HFFc6 (cell line): Measurements from ENCODE around the gene ODAD2. TPM values are rescaled to one million over a fixed set of nuclear protein-coding genes. Genes with fewer than 3 reads are reported as not detected.
"Not testable (repeated sequence)": the region's sequence is repeated elsewhere in the genome, so short reads cannot be mapped to it uniquely, and the experiment has no call there.

ENCODE experiments used
- DNase-seq: peaks from one replicate; pipeline ENCODE4 v3.0.0-alpha.2; 2018
- H3K27ac Mint-ChIP-seq: 2 replicates; pipeline ENCODE4 v1.8.0; 2020; ENCODE audit warnings: mild to moderate bottlenecking, mixed read lengths
- H3K27me3 Mint-ChIP-seq: 2 replicates; pipeline ENCODE4 v1.8.0; 2021; ENCODE audit warnings: mild to moderate bottlenecking, moderate library complexity, mixed read lengths; ENCODE audit not compliant: insufficient read depth
- H3K36me3 Mint-ChIP-seq: 2 replicates; pipeline ENCODE4 v1.8.0; 2021; ENCODE audit warnings: low read depth, mixed read lengths
- H3K4me1 Mint-ChIP-seq: 2 replicates; pipeline ENCODE4 v1.8.0; 2020; ENCODE audit warnings: low read depth, mixed read lengths
- H3K4me3 Mint-ChIP-seq: 2 replicates; pipeline ENCODE4 v1.8.0; 2020; ENCODE audit warnings: mild to moderate bottlenecking, moderate library complexity, mixed read lengths
- H3K9me3 Mint-ChIP-seq: 2 replicates; pipeline ENCODE4 v1.8.0; 2020; ENCODE audit warnings: mild to moderate bottlenecking, mixed read lengths
- CTCF ChIP-seq: fragments of 200-600 bp; sonication (generic); IDR thresholded peaks from 2 replicates; pipeline ENCODE4 v1.5.0; 2021; ENCODE audit warnings: antibody characterized with exemption, mild to moderate bottlenecking
- total RNA-seq, 6 experiments: library from RNA; stranded (reverse); fragmentation: NEBNext Ultra II Directional; extraction: Animal tissue kit (Norgen Biotek cat#: 25700); gene quantifications; 2 replicates in 1 of 6; 3 replicates in 5 of 6; pipeline ENCODE4 v1.2.3, GENCODE V29; 2021

The ODAD2 gene
- total RNA-seq, 6 experiments from 2014 or later, result 10.3 to 17.5 (median 12.4) TPM

DNA sequence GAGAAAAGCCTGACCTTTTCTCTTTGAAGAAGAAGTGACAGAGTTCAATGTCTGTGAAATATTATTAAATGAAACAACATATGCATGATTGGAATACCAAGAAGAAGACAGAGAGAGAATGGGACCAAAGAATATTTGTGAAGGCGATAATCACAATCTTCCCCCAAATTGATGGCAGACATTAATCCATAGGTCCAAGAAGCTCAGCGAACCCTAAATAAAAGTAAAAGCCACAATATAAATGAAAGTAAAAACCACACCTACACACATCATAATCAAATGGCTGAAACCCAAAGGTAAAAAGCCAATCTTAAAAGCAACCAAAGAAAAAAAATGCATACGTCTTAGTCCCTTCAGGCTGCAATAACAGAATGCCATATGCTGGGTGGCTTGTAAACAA, 84.0 kb downstream of the ODAD2 start:
- Mint-ChIP-seq H3K4me3 (no peak overlapping the region), H3K27ac (no peak overlapping the region), H3K4me1 (peaks cover 35% of the 10 kb centered on the region), H3K27me3 (peaks cover 2% of the 10 kb centered on the region; the same call in 1 of the 2 replicates), H3K36me3 (peaks cover 26% of the 10 kb centered on the region), H3K9me3 (no peaks in the 10 kb centered on the region)
- DNase-seq, result no peak
- no peak for TF ChIP-seq CTCF

DNA sequence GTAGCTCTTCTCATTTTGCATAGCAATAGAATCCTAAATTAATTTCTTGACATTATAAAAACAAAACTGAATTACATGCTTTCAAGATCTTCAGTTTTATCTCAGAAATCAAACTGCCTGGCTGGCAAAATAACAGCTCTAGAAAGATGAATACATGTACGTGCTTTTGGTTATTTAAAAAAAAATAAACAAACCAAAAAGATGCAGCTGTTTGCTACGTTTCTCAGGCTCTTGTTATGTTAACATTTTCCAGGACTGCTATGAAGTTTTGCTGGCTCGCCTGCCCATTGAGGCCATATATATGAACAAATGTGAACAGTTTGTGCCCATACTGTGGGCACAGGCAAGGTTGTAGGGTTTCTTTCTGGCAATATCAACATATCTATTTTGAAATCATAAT, 86.6 kb downstream of the ODAD2 start:
- H3K27me3 Mint-ChIP-seq, result peaks cover 2% of the 10 kb centered on the region; the same call in 1 of the 2 replicates
- peaks cover 32% of the 10 kb centered on the region for H3K36me3 Mint-ChIP-seq
- H3K4me3 Mint-ChIP-seq, result no peak overlapping the region
- no peak overlapping the region for H3K27ac Mint-ChIP-seq
- TF ChIP-seq CTCF, result no peak
- DNase-seq, result no peak
- H3K4me1 Mint-ChIP-seq, result peaks cover 29% of the 10 kb centered on the region
- H3K9me3 Mint-ChIP-seq, result no peaks in the 10 kb centered on the region

GRCh38 chr10:27911539-27911938, 87.3 kb downstream of the ODAD2 start:
- no peak for DNase-seq
- no peak overlapping the region for H3K4me3 Mint-ChIP-seq
- peaks cover 38% of the 10 kb centered on the region for H3K36me3 Mint-ChIP-seq
- no peak overlapping the region for H3K27ac Mint-ChIP-seq
- peaks cover 2% of the 10 kb centered on the region; the same call in 1 of the 2 replicates for H3K27me3 Mint-ChIP-seq
- H3K9me3 Mint-ChIP-seq, result no peaks in the 10 kb centered on the region
- no peak for TF ChIP-seq CTCF
- H3K4me1 Mint-ChIP-seq, result peaks cover 29% of the 10 kb centered on the region

GRCh38 chr10:27911011-27911410, 87.9 kb downstream of the ODAD2 start:
- H3K4me3 Mint-ChIP-seq, result no peak overlapping the region
- H3K36me3 Mint-ChIP-seq, result peaks cover 41% of the 10 kb centered on the region
- peaks cover 29% of the 10 kb centered on the region for H3K4me1 Mint-ChIP-seq
- TF ChIP-seq CTCF, result no peak
- no peak for DNase-seq
- no peaks in the 10 kb centered on the region; the same call in 1 of the 2 replicates for H3K27me3 Mint-ChIP-seq
- no peaks in the 10 kb centered on the region; the same call in 1 of the 2 replicates for H3K9me3 Mint-ChIP-seq
- H3K27ac Mint-ChIP-seq, result no peak overlapping the region

DNA sequence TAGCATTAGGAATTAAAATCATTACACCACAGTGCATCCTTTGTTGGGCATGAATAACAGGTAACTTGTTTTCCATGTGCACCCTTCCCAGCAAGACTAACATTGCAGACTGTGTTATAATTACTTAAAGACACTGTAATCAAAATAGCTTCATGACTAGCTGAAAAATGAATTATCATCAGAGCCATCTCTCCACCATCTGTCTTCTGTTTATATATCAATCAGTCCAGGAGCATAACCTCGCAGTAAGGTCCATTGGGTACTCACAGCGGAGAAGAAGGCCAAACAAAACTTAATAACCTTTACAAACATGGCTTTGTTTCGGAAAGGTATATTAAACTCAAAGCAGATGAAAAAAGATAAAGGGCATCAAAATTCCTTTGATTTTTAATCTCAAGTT, 90.6 kb downstream of the ODAD2 start:
- no peak for DNase-seq
- Mint-ChIP-seq H3K36me3 (peaks cover 45% of the 10 kb centered on the region), H3K4me1 (peaks cover 21% of the 10 kb centered on the region), H3K27ac (no peak overlapping the region), H3K9me3 (peaks cover 9% of the 10 kb centered on the region), H3K4me3 (no peak overlapping the region), H3K27me3 (no peaks in the 10 kb centered on the region; the same call in 1 of the 2 replicates)
- TF ChIP-seq CTCF, result no peak

GRCh38 chr10:27899485-27899884, 99.4 kb downstream of the ODAD2 start:
- Mint-ChIP-seq H3K36me3 (peaks cover 48% of the 10 kb centered on the region), H3K9me3 (peaks cover 11% of the 10 kb centered on the region)
- DNase-seq, H3K4me3 Mint-ChIP-seq, H3K4me1 Mint-ChIP-seq, H3K27me3 Mint-ChIP-seq, H3K27ac Mint-ChIP-seq: not testable (repeated sequence)
